SHP77 (cell line): ENCODE measurements around the gene MMP27.

Experiments
- DNase-seq, 2 experiments: peaks; one replicate each; lab custom pipeline; 2025; lab: John Stamatoyannopoulos, UW

MMP27 gene

DNA sequence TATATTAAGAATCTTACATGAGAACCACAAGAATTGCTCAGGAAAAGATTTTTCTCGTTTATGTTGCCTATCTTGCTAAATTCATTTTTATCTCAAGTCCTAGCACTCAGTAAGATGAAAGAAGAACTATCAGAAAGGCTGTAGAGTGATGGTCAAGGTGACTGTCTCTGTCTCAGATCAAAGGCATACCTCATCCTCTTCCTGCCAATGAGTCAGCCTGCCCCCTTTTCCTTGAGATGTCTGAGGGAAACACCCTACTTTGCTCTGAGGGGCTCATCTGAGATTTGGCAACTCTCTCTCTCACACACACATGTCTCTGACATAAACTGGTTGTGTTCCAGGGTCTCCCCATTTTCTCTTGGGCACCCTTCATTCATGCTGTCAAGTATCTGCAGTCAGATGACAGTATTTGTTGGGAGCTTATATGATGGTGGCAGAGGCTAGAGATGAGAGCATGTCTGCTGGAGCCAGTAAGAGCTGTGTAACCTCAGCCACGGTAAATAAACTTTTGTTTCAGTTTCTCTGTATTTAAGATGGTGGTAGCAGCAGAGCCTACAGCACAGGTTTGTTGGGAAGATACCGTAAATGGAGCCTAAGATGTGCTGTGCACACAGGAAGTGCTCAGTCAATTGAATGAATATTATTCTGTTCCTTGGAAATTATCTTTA is 1.6 kb downstream of the MMP27 start:
- DNase-seq = no peak

DNA sequence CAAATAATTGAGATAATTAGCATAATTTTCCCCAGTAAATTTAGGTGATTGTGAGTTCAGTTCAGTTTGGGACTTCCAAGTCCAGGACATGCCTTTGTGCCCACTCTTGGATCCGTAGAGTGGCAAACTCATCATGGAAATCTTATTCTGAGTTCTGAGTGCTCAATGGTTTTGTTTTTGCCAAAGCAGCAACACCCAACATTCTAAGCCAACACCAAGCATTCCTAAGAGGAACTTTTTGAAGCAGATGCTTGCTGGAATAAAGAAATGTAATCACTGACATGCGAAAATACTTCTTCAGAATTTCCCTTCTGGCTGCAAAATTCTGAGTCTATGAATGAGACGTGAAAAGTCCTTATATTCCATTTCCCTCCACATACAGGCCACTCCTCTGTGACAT is 10.4 kb downstream of the MMP27 start:
- DNase-seq = no peak

DNA sequence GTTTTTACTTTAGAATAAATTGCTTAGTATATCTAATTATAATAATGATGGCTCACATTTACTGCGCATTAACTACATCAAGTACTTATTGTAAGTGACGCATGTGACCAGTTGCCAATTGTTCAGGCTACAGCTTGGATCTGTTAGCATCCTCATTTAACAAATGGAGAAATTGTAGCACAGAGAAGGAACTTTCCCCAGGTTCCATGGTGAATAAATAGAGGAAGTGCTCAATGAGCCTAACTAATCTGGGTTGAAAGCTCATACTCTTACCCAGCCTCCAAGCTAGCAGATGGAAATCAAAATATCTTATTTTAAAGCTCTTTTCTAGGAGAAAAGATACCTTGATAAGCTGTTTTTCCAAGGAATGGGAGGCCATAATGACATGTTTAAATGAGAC is 19.8 kb downstream of the MMP27 start:
- no peak for DNase-seq

DNA sequence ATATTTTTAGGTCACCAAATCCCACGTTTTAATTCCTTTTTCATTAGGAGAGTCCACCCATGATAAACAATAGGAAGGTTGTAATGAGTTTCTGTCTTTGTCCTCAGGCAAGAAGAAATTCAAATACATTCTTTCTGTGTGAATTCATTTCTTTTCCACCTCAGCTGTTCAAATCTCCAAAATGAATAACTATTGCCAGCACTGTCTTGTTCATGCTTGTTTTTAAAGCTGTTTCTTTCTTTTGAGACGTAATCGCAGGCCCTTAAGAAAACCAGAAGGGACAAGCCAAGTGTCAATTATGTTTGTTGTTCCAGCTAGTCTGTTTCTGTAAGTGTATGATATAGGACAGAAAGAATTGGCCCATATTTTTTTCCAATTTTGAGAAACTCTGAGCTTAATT is 20.2 kb downstream of the MMP27 start:
- DNase-seq = no peak

DNA sequence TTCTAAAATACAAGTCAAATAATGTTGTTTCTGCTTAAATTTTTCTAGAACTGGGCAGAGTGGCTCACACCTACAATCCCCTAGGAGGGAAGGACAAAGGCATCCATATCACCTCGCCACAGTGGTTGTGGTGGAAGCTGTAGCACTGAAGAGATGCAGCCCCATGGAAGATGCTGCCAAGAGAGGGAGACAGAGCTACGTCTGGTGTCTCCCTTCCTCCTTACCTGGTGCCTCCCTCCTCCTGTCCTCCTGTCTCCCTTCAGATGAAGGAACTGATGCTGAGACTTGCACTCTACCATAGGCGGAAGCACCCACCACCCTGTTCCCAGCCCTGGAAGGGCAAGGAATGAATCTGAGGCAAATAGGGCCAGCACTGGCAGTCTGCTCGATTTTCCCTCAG is 22.3 kb downstream of the MMP27 start:
- DNase-seq = no peak

DNA sequence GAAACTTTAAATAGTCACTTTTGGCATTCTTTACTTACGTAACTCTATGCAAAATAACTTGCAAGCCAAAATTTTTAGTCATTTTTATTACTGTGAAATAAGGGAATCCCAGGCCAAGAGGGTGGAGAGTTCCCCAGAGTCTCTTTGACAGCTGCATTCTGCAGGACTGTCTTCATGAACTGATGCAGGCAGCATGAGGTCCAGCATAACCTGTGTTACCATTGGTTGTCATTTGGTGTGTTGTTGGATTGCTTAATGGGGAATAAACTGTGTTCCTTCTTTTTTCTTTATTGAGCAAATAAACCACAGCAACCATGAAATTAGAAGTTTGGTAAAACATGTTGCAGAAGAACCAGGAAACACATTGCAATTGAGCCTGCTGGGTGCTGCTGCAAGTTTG is 24.6 kb downstream of the MMP27 start:
- no peak for DNase-seq

DNA sequence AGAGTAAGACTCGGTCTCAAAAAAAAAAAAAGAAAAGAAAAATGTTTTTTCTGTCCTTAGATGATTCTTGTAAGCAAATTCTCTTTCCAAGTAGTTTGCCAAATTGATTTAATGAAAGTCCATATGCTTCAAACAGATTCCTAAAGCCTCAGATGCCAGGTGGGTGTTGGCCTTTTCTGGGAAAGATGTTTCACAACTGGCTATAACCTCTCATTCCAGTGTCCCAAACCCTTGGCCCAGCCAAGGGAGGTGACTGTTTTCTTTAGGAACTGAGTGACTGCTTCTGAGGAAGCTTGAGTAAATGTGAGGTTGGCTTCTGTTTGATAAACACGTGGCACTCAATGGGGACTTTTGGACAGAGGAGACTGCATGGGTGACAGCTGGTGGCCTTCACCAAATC is 27.5 kb downstream of the MMP27 start:
- DNase-seq = no peak

DNA sequence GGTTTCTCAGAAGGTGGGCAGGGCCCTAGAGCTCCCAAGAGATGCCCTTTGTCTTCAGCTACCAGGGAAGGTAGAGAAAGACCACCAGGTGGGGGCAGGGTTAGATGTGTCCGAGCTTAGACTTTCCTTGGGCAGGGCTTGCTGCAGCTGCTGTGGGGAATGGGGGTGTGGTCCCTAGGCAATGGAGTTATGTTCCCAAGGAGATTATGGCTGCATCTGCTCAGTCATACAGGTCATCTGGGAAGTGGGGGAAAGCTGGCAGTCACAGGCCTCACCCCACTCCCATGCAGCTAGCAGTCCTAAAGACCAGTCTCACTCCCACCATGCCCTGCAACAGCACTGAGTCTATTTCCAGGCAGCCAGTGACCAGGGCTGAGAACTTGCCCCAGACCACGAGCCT is 29.5 kb downstream of the MMP27 start:
- DNase-seq = no peak

DNA sequence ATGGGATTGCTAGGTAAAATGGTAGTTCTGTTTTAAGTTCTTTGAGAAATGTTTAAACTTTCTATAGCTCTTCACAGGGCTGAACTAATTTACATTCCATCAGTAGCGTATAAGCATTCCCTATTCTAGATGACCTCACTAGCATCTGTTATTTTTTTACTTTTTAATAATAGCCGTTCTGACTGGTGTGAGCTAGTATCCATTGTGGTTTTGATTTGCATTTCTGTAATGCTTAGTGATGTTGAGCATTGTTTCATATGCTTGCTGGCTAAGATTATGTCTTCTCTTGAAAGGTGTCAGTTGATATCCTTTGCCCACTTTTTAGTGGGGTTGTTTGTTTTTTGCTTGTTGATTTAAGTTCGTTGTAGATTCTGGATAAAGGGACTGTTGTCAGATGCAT is 35.9 kb downstream of the MMP27 start:
- no peak for DNase-seq

DNA sequence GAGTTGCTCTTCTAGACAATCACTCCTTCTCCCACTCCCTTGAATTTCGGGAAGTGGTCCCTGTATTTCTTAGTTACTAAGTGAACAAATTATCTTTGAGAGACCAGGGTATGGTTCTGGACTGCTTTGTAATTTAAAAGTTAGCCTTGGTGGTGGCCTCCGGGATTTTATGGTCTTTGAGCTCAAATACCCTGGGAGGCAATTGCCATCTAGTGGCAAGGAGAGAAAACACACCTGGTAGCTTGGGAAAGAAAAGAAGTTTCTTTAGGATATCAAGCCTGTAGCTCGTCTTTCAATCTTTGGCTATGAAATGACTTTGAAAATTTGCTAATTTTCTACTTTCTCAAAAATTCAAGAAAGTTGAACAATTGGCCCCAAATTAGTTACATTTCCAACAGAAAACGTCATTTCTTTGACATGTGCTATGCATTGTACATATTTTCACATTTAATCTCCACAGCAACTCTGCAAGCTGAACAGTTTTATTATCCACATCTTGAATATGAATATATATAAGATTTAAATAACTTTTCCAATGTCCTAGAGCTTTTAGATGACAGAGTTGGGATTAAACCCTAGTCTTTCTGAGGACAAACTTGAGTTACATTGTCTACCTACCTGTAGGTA is 39.1 kb downstream of the MMP27 start:
- DNase-seq = peak in 1 of 2 experiments; percentile 31

DNA sequence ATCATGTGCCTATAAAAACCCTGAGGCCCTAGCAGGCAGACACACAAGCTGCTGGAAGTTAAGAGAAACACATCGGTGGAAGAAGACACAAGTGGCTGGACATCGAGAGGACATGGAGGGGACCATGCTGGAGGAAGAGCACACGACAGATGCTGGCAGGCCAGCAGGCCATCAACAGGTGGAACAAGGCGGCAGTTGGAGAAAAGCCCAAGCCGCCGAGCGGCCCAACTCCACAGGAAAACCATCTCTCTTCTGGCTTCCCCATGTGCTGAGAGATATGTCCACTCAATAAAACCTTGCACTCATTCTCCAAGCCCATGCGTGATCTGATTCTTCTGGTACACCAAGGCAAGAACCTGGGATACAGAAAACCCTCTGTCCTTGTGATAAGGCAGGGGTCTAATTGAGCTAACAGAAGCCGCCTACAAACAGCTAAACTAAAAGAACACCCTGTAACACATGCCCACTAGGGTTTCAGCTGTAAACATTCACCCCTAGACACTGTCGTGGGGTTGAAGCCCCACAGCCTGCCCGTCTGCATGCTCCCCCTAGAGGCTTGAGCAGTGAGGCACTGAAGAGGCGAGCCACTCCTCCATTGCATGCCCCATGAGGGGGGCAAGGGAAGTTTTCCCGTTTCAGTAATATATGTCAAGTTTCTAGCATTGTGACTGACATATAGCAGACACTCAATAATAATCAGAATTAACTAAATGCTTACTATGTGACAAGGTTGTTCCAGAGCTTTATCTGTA is 41.4 kb downstream of the MMP27 start:
- DNase-seq = no peak

DNA sequence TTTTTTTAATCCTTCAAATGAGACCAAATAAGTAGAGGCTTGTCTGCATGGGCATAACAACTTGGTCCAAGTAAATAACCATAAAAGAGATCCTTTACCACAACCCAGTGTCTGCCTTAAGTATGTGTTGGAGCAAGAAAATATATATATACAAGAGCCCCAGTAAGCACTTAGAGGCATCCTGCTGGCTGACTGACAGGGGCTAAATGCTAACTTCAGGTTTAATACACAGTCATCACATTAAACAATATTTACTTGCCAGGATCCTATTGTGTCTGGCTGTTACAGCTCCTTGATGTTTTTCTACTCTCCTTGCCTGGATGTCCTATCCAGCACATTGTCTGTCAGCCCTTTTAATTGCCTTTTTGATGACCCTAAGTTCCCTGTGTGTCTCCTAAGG is 43.0 kb downstream of the MMP27 start:
- no peak for DNase-seq

DNA sequence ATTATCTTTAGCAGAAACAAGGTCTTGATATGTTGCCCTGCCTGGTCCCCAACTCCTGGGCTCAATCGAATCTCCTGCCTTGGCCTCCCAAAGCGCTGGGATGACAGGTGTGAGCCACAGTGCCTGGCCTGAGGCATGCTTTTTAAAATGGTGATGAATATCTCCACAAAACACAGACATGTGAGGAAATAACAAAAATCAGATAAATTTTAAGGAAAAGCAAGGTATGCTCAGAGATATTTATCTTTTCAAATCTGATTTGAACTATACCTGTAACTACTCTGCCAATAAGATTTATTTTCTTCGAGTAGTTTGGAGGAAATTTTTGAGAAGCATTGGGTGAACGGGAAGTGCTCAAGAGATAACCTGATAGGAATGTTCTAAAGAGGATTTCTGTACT is 44.5 kb downstream of the MMP27 start:
- no peak for DNase-seq

DNA sequence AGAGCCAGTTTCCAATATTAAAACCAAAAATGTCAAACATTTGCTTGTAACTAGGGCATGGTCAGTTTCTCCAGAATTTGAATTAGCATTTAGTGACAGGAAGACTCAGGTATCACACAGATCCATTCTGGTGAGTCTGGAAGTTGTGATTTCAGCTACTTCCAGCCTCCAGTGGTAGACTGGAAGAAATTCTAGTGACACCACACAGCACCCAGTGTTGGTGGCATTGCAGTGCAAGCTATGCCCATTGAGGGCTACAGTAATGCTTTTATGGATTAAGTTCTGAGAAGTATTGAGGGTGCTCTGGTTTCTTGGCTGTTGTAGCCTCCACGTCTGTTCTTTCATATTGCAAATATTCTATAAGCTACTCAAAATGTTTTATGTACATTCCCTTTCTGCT is 49.0 kb downstream of the MMP27 start:
- DNase-seq = no peak

DNA sequence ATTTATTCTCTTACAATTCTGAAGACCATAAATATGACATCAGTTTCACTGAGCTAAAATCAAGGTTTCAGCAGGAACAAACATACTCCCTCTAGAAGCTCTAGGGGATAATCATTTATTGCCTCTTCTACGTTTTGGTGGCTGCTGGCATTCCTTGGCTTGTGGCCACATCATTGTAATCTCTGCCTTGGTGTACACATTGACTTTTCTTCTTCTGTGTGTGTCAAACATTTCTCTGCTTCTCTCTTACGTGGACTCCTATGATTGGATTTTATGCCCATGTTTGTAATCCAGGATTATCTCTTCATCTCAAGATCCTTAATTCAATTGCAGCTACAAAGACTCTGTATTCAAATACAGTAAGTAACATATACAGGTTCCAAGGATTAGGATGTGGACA is 50.0 kb downstream of the MMP27 start:
- DNase-seq = no peak

DNA sequence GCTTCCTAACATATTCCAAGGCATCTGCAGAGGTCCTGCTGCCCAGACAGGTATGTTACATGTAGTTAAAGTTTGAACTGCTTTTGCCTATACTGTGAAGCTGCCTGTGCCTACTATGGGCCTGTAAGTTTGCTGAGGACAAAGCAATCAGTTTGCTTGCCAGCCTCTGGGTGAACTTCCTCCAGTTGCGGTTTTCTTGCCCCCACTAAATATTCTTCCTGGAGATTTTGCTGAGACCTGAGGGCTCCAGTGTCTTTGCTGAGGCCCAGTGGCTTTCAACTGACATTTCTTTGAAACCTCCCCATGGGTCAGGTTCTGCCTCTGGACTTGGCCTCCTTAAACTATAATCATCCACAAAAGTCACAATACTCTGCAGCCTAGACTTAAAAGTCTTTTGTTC is 50.8 kb downstream of the MMP27 start:
- no peak for DNase-seq

DNA sequence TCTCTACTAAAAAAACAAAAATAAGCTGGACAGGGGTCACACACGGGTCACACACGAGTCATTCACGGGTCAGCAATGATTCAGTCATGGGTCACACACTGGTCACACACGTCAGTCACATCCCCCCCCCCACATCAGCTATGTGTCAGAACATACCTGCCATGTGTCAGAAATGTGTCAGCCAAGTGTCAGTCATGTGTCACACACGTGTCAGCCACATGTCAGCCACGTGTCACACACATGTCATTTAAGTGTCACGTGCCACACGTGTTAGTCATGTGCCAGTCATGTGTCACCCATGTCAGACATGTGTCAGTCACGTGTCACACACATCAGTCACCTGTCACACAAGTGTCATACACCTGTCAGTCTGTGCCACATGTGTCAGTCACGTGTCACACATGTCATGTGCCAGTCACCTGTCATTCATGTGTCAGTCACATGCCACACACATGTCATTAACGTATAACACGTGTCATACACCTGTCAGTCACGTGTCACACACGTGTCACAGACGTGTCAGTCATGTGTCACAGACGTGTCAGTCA is 51.8 kb downstream of the MMP27 start:
- DNase-seq = no peak

DNA sequence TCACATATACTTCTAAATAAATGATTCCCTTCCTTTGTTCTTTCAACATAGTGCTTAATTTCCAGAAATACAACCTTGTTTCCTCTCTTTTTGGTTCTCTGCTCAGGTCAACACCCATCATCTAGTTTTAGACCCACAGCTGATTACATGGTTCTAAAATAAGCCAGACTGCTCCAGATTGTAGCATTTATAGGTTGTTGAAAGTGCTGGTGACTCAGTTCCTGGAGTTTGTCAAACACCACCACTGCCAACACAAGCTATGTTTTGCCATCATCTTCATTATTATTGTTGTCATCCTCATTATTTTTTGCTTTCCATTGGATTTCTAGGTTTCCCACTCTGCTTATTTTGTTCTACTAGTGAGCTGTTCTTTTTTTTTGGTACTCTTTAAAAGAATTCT is 58.1 kb downstream of the MMP27 start:
- DNase-seq = no peak

DNA sequence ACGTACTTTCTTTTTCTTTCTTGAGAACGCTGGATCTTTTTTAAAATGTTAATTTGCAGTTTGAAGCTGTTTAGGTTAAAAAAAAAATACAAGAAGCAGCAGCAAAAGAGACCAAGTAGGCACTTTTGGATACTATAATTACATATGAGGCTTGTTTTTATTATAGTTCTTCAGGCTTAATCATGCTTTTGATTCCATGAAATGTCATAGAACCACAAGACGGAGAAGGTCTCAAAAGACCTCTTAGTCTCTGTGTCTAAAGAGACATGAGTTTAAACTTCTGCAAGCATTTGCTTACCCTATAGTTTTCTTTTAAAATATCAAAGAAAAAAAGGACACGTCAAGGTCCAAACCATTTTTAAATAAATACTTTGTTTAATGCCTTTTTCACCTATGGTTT is 61.6 kb downstream of the MMP27 start:
- no peak for DNase-seq
